Activated CD8-positive, alpha-beta memory T cell treated with anti-CD3 and anti-CD28 coated beads, Interleukin-2, amount 50 U/mL, for 1 hour (primary cell): Measurements from ENCODE around the gene CLMP.
"Not testable (repeated sequence)": the region's sequence is repeated elsewhere in the genome, so short reads cannot be mapped to it uniquely, and the experiment has no call there.

Source experiments
- DNase-seq: peaks from one replicate; pipeline ENCODE4 v3.0.0-alpha.2; 2020; ENCODE audit errors: extremely low read depth

CLMP gene

GRCh38 chr11:123168241-123168640 lies 26.8 kb downstream of the CLMP start:
- no peak for DNase-seq

- no peak for DNase-seq
Measured at GRCh38 chr11:123166071-123166559, 28.9 kb downstream of the CLMP start.

GRCh38 chr11:123164732-123165450 lies 30.2 kb downstream of the CLMP start:
- no peak for DNase-seq

GRCh38 chr11:123163621-123164020 lies 31.4 kb downstream of the CLMP start:
- no peak for DNase-seq

- no peak for DNase-seq
Measured at GRCh38 chr11:123161376-123162030, 33.5 kb downstream of the CLMP start.

- DNase-seq, result no peak
Measured at GRCh38 chr11:123159183-123159857, 35.7 kb downstream of the CLMP start.

- no peak for DNase-seq
Measured at GRCh38 chr11:123158033-123159003, 36.7 kb downstream of the CLMP start.

GRCh38 chr11:123152951-123153350 lies 42.1 kb downstream of the CLMP start:
- no peak for DNase-seq

GRCh38 chr11:123152346-123152745 lies 42.7 kb downstream of the CLMP start:
- DNase-seq, result not testable (repeated sequence)

GRCh38 chr11:123151796-123152195 lies 43.3 kb downstream of the CLMP start:
- no peak for DNase-seq

- DNase-seq, result no peak
Measured at GRCh38 chr11:123151366-123151765, 43.7 kb downstream of the CLMP start.

GRCh38 chr11:123150882-123151281 lies 44.2 kb downstream of the CLMP start:
- DNase-seq, result no peak

- no peak for DNase-seq
Measured at GRCh38 chr11:123148965-123149364, 46.1 kb downstream of the CLMP start.

- DNase-seq, result no peak
Measured at GRCh38 chr11:123145661-123146060, 49.4 kb downstream of the CLMP start.

- DNase-seq, result no peak
Measured at GRCh38 chr11:123145220-123145619, 49.8 kb downstream of the CLMP start.

- no peak for DNase-seq
Measured at GRCh38 chr11:123144707-123145106, 50.3 kb downstream of the CLMP start.

- DNase-seq, result no peak
Measured at GRCh38 chr11:123143921-123144320, 51.1 kb downstream of the CLMP start.

- no peak for DNase-seq
Measured at GRCh38 chr11:123143476-123143875, 51.6 kb downstream of the CLMP start.

- no peak for DNase-seq
Measured at GRCh38 chr11:123139206-123139605, 55.8 kb downstream of the CLMP start.

- DNase-seq, result no peak
Measured at GRCh38 chr11:123137431-123138224, 57.4 kb downstream of the CLMP start.
